B cell (primary cell): ENCODE measurements around the gene SLK. TPM values are rescaled to one million over a fixed set of nuclear protein-coding genes. Genes with fewer than 3 reads are reported as not detected.

Source experiments
- ATAC-seq: fragments of 200-7000 bp; cut with Tn5 transposase; one replicate; pipeline ENCODE4 v1.10.0; 2021; ENCODE audit warnings: low read depth, mild to moderate bottlenecking, moderate number of reproducible peaks, moderate library complexity
- CTCF ChIA-PET: fragments of 350-600 bp; sonication (Branson Sonifier 250); formaldehyde crosslinking; loops from one replicate; lab custom pipeline; 2021; ENCODE audit warnings: antibody characterized with exemption, inconsistent platforms; lab: Charles Lee
- POLR2A ChIA-PET: fragments of 350-600 bp; sonication (Branson Sonifier 250); formaldehyde crosslinking; loops from one replicate; lab custom pipeline; 2021; ENCODE audit warnings: antibody characterized with exemption; lab: Charles Lee
- DNase-seq: peaks from one replicate; pipeline ENCODE4 v3.0.0; 2013
- H2AFZ ChIP-seq: 2 replicates; pipeline ENCODE4 v1.6.1; 2012; ENCODE audit warnings: mild to moderate bottlenecking, low read depth, low read length; ENCODE audit not compliant: insufficient read depth, poor library complexity, severe bottlenecking
- H3K27ac ChIP-seq, 2 donors: 1 replicate in 1 of 2; 2 replicates in 1 of 2; pipeline ENCODE4 v1.5.1; 2012 to 2013; ENCODE audit warnings: low read length in 2 of 2, mild to moderate bottlenecking in 2 of 2, moderate library complexity in 1 of 2
- H3K27me3 ChIP-seq, 4 experiments: fragments of 200-600 bp in 1 of 4; sonication (generic) in 1 of 4; replicated peaks in 1 of 4; 1 replicate in 2 of 4; 2 replicates in 2 of 4; pipeline versions ENCODE4 v1.6.1 to v1.7.0; 2013 to 2016; ENCODE audit warnings: low read length in 3 of 4, mild to moderate bottlenecking in 2 of 4, mixed read lengths in 1 of 4, moderate library complexity in 1 of 4; ENCODE audit not compliant: insufficient read depth in 4 of 4, control insufficient read depth in 3 of 4; ENCODE audit errors: control extremely low read depth in 1 of 4
- H3K36me3 ChIP-seq, 2 experiments: replicated peaks in 1 of 2; 1 replicate in 1 of 2; 2 replicates in 1 of 2; pipeline versions ENCODE4 v1.6.1 to v1.7.1; 2013; ENCODE audit warnings: low read length in 1 of 2; ENCODE audit not compliant: insufficient read depth in 2 of 2, control insufficient read depth in 1 of 2; ENCODE audit errors: control extremely low read depth in 1 of 2, extremely low read depth in 1 of 2
- H3K4me1 ChIP-seq, 2 donors: fragments of 200-600 bp in 1 of 2; sonication (generic) in 1 of 2; 1 replicate in 1 of 2; 2 replicates in 1 of 2; pipeline versions ENCODE4 v1.5.1 to v1.6.1; 2013 to 2017; ENCODE audit warnings: low read length in 2 of 2; ENCODE audit not compliant: control insufficient read depth in 2 of 2, insufficient read depth in 2 of 2
- H3K4me2 ChIP-seq: replicated peaks from 2 replicates; pipeline ENCODE3; 2012; ENCODE audit warnings: mild to moderate bottlenecking, low read depth, low read length; ENCODE audit not compliant: poor library complexity, severe bottlenecking
- H3K4me3 ChIP-seq, 5 experiments: fragments of 200-600 bp in 1 of 5; sonication (generic) in 1 of 5; 1 replicate in 3 of 5; 2 replicates in 2 of 5; pipeline versions ENCODE4 v1.5.1 to v1.7.0; 2011 to 2016; ENCODE audit warnings: low read length in 4 of 5, mild to moderate bottlenecking in 4 of 5, low read depth in 2 of 5, control low read depth in 1 of 5, moderate library complexity in 1 of 5; ENCODE audit not compliant: insufficient read depth in 1 of 5; ENCODE audit errors: control extremely low read depth in 1 of 5, extremely low read depth in 1 of 5
- H3K79me2 ChIP-seq: fragments of 200-600 bp; sonication (generic); one replicate; pipeline ENCODE4 v1.6.0; 2016; ENCODE audit warnings: low read length; ENCODE audit not compliant: control insufficient read depth, insufficient read depth
- H3K9ac ChIP-seq: fragments of 200-600 bp; sonication (generic); 2 replicates; pipeline ENCODE4 v1.6.1; 2017; ENCODE audit warnings: mild to moderate bottlenecking, low read length, moderate library complexity
- H3K9me3 ChIP-seq, 3 donors: one replicate each; pipeline versions ENCODE4 v1.6.1 to v1.7.1; 2013; ENCODE audit warnings: low read length in 2 of 3; ENCODE audit not compliant: control insufficient read depth in 2 of 3, insufficient read depth in 1 of 3; ENCODE audit errors: control extremely low read depth in 1 of 3
- H4K20me1 ChIP-seq: 2 replicates; pipeline ENCODE4 v1.6.0; 2012; ENCODE audit warnings: mild to moderate bottlenecking, low read length; ENCODE audit not compliant: insufficient read depth, control insufficient read depth, poor library complexity, severe bottlenecking
- H3K27ac Mint-ChIP-seq: one replicate; pipeline ENCODE4 v1.8.0; 2021; ENCODE audit warnings: mixed read lengths
- H3K27me3 Mint-ChIP-seq: one replicate; pipeline ENCODE4 v1.8.0; 2021; ENCODE audit warnings: mixed read lengths
- H3K4me1 Mint-ChIP-seq: one replicate; pipeline ENCODE4 v1.8.0; 2021; ENCODE audit warnings: mixed read lengths
- H3K4me3 Mint-ChIP-seq: one replicate; pipeline ENCODE4 v1.8.0; 2021; ENCODE audit warnings: mixed read lengths
- H3K9me3 Mint-ChIP-seq: one replicate; pipeline ENCODE4 v1.8.0; 2022; ENCODE audit warnings: mixed read lengths; ENCODE audit not compliant: insufficient read depth
- EZH2 ChIP-seq: IDR thresholded peaks from 2 replicates; pipeline ENCODE4 v1.6.1; 2012; ENCODE audit warnings: borderline replicate concordance, low read depth, mild to moderate bottlenecking, moderate library complexity, low read length; ENCODE audit not compliant: insufficient read depth, poor library complexity, severe bottlenecking
- WGBS: methylation state at CpG from one replicate; pipeline ENCODE4 v1.1.5; 2013; ENCODE audit warnings: missing lambda C conversion rate; ENCODE audit not compliant: insufficient coverage; 5-methylcytosine and 5-hydroxymethylcytosine counted together
- intact Hi-C: fragments of 100-400 bp; cut with micrococcal nuclease; formaldehyde crosslinking; loops from one replicate; pipeline ENCODE4 v1.10.0; 2022
- polyA plus RNA-seq: library from polyadenylated mRNA; depleted of rRNA; stranded (reverse); fragments of >200 nt; gene quantifications from 2 replicates; pipeline ENCODE4 v1.2.3, GENCODE V29; 2012
- total RNA-seq, 2 donors: library from RNA; stranded (reverse); fragments of 120-200 nt in 1 of 2; gene quantifications; 1 replicate in 1 of 2; 2 replicates in 1 of 2; pipeline versions ENCODE4 v1.2.3 to v1.2.4, GENCODE V29; 2013 to 2022
- TF ChIP-seq, protein P1 (sequence below): fragments of 200-600 bp; IDR thresholded peaks from one replicate; pipeline ENCODE4 v1.8.0; 2022; ENCODE audit warnings: antibody characterized with exemption, mild to moderate bottlenecking

SLK gene
- total and polyA plus RNA-seq, 2 donors (not counting 1 experiment from before 2014, with no cell fraction given), result 2.9 to 24.5 TPM

DNA sequence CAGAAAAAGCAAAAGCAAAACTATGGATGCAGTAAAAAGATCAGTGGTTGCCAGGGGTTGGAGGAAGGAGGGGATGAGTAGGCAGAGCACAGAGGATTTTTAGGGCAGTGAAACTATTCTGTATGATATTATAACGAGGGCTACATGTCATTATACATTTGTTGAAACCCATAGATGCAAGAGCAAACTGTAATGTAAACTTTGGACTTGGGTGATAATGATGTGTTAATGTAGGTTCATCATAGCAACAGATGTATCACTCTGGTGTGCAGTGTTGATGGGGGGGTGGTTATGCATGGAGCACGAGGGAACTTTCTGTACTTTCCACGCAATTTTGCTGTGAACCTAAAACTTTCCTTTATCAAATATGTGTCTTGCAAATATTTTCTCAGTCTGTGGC lies 23.2 kb downstream of the SLK start:
- no peaks in the 10 kb centered on the region for H3K27me3 Mint-ChIP-seq
- intact Hi-C loops, result no loop called here
- H3K4me2 ChIP-seq, result no peak overlapping the region
- CTCF ChIA-PET, result no interaction called here
- no peak overlapping the region for H2AFZ ChIP-seq
- ATAC-seq, result no peak
- H3K4me1 ChIP-seq, result no peaks in the 10 kb centered on the region
- H3K4me1 Mint-ChIP-seq, result peaks cover 15% of the 10 kb centered on the region
- peaks cover 33% of the 10 kb centered on the region for H3K79me2 ChIP-seq
- no peaks in the 10 kb centered on the region for H3K27me3 ChIP-seq
- H4K20me1 ChIP-seq, result peaks cover 32% of the 10 kb centered on the region
- POLR2A ChIA-PET, result no interaction called here
- peaks cover 0 to 8% of the 10 kb centered on the region in 2 experiments for H3K36me3 ChIP-seq
- no peak overlapping the region for H3K4me3 Mint-ChIP-seq
- H3K4me3 ChIP-seq, result no peak overlapping the region
- no peak for DNase-seq
- 67% methylated on average over 1 of the region's 3 CpGs for WGBS
- no peaks in the 10 kb centered on the region for H3K9me3 ChIP-seq
- TF ChIP-seq, protein P1, sequence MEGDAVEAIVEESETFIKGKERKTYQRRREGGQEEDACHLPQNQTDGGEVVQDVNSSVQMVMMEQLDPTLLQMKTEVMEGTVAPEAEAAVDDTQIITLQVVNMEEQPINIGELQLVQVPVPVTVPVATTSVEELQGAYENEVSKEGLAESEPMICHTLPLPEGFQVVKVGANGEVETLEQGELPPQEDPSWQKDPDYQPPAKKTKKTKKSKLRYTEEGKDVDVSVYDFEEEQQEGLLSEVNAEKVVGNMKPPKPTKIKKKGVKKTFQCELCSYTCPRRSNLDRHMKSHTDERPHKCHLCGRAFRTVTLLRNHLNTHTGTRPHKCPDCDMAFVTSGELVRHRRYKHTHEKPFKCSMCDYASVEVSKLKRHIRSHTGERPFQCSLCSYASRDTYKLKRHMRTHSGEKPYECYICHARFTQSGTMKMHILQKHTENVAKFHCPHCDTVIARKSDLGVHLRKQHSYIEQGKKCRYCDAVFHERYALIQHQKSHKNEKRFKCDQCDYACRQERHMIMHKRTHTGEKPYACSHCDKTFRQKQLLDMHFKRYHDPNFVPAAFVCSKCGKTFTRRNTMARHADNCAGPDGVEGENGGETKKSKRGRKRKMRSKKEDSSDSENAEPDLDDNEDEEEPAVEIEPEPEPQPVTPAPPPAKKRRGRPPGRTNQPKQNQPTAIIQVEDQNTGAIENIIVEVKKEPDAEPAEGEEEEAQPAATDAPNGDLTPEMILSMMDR, result no peak
- no peak for TF ChIP-seq EZH2
- H3K9ac ChIP-seq, result no peak overlapping the region
- no peaks in the 10 kb centered on the region for H3K9me3 Mint-ChIP-seq
- no peak overlapping the region for H3K27ac Mint-ChIP-seq
- H3K27ac ChIP-seq, result no peak overlapping the region

DNA sequence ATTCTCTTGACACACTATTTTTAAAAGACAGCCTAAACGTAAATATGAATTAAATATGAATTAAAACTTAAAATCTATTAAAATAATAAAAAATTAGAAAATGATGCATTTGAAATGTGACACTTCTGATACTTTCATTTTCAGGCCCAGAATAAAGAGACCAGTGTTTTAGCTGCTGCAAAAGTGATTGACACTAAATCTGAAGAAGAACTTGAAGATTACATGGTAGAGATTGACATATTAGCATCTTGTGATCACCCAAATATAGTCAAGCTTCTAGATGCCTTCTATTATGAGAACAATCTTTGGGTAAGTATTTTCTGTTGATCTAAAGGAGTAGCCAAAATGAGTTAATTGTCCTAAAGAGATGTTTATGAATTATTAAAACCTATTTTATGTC lies 23.6 kb downstream of the SLK start:
- ChIA-PET CTCF (no interaction called here), POLR2A (no interaction called here)
- DNase-seq (no peak), ATAC-seq (no peak)
- no peak overlapping the region for H3K4me2 ChIP-seq
- H4K20me1 ChIP-seq, result peaks cover 29% of the 10 kb centered on the region
- intact Hi-C loops, result no loop called here
- H2AFZ ChIP-seq, result no peak overlapping the region
- WGBS, result no CpG with 5 or more reads among the region's 1 CpG
- TF ChIP-seq, protein P1, result no peak
- TF ChIP-seq EZH2, result no peak
- no peaks in the 10 kb centered on the region for H3K27me3 ChIP-seq
- no peak overlapping the region for H3K27ac ChIP-seq
- no peaks in the 10 kb centered on the region for H3K9me3 ChIP-seq
- no peak overlapping the region for H3K9ac ChIP-seq
- H3K79me2 ChIP-seq, result peaks cover 28% of the 10 kb centered on the region
- Mint-ChIP-seq H3K4me3 (no peak overlapping the region), H3K9me3 (no peaks in the 10 kb centered on the region), H3K4me1 (peaks cover 15% of the 10 kb centered on the region), H3K27ac (no peak overlapping the region), H3K27me3 (no peaks in the 10 kb centered on the region)
- H3K4me3 ChIP-seq, result no peak overlapping the region
- H3K36me3 ChIP-seq, result peaks cover 0 to 8% of the 10 kb centered on the region in 2 experiments
- no peaks in the 10 kb centered on the region for H3K4me1 ChIP-seq
